SH-SY5Y (cell line): Measurements from ENCODE around the gene OR6C75.

Experiments
- GATA2 ChIP-seq: IDR thresholded peaks from 2 replicates; pipeline ENCODE4 v1.6.1; 2011; ENCODE audit warnings: mild to moderate bottlenecking, low read depth, low read length
- GATA3 ChIP-seq: IDR thresholded peaks from 2 replicates; pipeline ENCODE4 v1.6.1; 2011; ENCODE audit warnings: low read depth, mild to moderate bottlenecking, low read length, moderate library complexity

DNA sequence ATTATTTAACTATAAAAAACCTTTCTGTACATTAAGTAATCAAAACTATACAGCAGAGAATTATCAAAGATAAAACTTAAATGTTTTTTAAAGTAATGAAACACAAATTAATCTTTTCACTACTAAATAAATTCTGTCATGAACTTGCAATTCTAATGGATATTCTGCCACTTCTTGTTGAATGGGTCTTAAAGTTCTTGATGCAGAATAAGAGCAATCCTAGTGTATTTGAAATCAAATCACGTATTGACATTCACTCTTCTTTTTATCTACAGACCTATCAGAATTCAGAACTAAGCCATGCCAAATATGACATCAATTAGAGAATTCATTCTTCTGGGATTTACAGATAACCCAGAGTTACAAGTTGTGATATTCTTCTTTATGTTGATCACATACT is 37.5 kb downstream of the OR6C75 start, which contains the start of gene OR6C65:
- TF ChIP-seq GATA3 (no peak), GATA2 (no peak)
